ENCODE data around the gene GPR135.

The GPR135 gene

GRCh38 chr14:59465316-59466135 is at the start of gene GPR135:
TSS of gene GPR135 (minus strand) at chr14:59465380. CDS start at chr14:59465226, 154 bp downstream.
- DNase-seq (ENCODE audit: low spot score) = peak; percentile 37

DNA sequence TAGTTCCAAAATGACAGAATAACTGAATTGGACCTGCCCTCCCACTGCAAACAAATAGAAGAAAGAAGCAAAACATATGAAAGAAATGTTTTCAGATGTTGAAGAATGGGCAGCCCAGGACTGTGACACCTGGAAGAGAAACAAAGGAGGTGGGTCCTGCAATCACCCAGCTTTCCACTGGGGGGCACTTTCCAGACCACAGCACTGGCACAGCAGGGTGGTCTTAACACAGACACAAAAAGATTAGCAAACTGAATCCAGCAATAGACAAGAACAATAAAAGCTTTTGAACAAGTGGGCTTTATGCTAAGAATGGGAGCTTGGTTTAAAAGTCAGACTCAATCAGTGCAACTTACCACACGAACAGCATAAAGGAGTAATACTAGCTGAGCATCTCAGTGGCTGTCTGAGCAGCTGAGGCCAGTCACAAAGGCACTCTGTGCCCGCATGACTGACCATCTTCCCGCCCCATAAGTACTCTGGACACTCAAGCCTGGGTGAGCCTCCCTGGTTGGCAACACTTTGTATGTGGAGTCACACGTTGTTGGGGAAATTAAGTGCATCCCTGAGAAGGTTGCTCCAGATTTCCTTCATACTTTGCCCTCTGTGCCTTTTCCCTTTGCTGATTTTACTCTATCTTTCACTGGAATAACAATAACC is 46.9 kb upstream of the GPR135 start:
- no peak for DNase-seq (ENCODE audit: low spot score)

DNA sequence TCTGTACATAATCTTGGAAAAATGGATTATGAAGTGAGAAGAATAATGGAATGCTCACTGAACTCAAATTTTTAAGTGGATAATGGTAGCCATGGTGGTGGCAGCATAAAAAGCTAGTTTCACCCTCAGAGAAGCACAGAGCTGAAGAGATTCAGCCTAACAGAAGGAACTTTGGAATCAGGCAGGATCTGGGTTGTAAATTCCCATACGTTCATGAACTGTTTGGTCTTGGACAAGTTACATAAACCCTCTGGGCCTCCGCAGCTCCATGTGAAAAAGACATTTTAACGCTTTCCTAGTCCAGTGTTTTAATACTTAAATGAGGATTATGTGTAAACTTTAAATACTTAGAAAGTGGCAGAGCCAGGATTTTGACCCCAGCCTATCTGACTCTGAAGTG is 45.8 kb upstream of the GPR135 start:
- no peak for DNase-seq (ENCODE audit: low spot score)

DNA sequence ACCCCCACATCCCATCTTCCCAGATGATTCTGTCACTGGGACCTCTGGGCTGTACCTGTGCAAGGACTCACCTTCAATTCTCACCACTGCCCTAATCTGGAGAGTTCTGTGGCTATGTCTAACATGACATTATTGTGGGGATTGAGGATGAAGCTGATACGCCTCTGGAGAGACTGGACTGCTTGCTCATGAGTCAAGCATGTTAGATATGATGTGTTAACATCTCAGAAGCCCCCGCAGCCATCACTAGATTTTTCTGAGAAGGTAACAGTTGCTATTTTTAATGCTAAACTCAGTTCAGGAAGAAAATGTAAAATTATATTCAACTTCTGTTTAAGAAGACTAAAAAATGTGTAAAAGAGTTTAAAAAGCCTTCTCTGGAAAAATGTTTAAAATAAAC is 44.8 kb upstream of the GPR135 start:
- no peak for DNase-seq (ENCODE audit: low spot score)

- no peak for DNase-seq (ENCODE audit: low spot score)
Observed at GRCh38 chr14:59509101-59509500, 43.9 kb upstream of the GPR135 start.

GRCh38 chr14:59507752-59508103 is 42.5 kb upstream of the GPR135 start:
- DNase-seq (ENCODE audit: low spot score) = no peak

DNA sequence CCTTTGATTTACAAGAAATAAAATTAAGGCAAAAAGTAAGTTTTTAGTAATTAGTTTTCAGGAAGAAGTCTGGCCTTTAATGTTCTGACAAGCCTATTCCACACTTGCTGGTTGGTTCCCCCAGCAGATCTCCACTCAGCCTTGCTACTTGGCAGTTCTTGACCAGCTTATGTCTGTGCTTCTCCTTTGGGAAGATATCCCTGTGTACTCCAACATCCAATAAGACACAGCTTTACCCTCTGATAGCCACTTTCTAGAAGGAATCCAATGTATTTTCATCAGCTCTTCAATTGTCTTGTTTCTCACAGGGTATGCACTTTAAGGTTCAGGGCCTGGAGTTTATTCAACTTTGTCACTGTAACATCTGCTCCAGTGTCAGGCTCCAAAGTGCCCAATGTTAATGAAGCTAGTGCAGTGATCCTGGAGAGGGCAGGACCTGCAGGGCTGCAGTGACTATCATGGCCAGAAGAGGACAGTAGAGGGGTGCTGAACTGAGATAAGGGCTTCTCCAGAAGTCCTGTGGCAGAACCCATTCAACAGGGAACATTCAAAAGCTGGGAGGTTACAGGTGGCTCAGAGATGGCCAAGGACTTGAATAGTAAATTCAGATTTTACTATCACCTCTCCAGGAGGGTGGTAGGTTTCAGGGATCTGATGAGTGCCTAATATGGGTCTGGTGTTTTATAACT is 42.0 kb upstream of the GPR135 start:
- DNase-seq (ENCODE audit: low spot score) = peak; percentile 32

- no peak for DNase-seq (ENCODE audit: low spot score)
Observed at GRCh38 chr14:59503256-59503655, 38.1 kb upstream of the GPR135 start.

DNA sequence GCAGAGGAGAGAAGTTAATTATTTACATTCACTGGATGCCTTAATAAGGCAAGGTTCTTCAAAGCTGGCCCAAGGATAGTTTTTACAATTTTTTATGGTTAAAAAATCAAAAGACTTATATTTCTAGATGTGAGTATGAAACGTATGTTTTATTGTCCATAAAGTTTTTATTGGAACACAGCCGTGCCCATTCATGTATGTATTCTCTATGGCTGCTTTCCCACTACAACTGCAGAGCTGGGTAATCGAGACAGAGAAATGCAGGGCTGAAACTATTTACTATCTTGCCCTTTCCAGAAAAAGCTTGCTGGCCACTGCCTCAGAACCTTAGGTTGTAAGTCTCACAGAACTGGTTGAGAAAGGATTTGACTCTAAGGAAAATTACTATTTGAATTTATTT is 35.6 kb upstream of the GPR135 start:
- DNase-seq (ENCODE audit: low spot score) = no peak

- DNase-seq (ENCODE audit: low spot score) = no peak
Observed at GRCh38 chr14:59492384-59492783, 27.2 kb upstream of the GPR135 start.

GRCh38 chr14:59490756-59491155 is 25.6 kb upstream of the GPR135 start:
- no peak for DNase-seq (ENCODE audit: low spot score)

GRCh38 chr14:59484639-59485175 is 19.5 kb upstream of the GPR135 start:
- DNase-seq (ENCODE audit: low spot score) = no peak

DNA sequence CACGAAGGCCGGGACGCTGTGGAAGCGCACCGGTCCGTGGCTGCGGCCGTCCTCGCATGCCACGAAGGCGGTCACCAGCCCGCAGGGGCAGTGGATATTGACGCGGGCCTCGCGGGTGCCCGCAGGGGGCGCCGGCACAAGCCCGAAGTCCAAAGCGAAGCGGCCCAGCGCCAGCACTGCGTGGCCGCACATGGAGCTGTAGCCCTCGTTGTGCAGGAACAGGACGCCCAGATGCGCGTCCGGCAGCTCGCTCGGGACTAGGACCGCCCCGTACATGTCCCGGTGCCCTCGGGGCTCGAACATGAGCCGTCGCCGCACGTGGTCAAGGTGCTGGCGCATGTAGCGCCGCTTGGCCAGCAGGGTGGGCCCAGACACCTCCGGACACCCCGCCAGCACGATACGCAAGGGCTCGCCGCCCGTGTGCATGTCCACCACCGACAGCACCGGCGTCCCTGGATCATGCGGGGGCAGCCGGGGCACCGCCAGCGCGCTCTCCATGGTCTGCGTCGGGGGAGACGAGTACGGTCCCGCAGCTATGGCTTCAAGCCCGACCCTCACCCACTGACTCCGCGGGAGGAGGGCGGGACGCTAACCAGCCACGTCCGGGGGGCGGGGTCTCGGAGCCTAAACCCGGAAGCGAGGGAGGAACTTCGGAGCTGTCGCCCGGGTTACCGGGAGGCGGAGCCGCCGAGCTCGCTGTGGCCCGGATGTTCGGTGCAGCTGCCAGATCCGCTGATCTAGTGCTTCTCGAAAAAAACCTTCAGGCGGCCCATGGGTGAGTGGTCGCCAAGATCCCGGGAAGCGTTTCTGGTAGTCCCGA is 18.8 kb upstream of the GPR135 start, which contains the start of the genes JKAMP and L3HYPDH:
Gene JKAMP (plus strand): TSS at position 699 of the 820 bp plus-strand sequence. CDS start 73 bp downstream, at position 772.
Gene L3HYPDH (minus strand): TSS at position 590 of the 820 bp plus-strand sequence. CDS start 92 bp downstream, at position 498.
- peak; percentile 95 for DNase-seq (ENCODE audit: low spot score)

- DNase-seq (ENCODE audit: low spot score) = no peak
Observed at GRCh38 chr14:59483363-59483762, 18.2 kb upstream of the GPR135 start.

- DNase-seq (ENCODE audit: low spot score) = peak; percentile 30
Observed at GRCh38 chr14:59482541-59483331, 17.6 kb upstream of the GPR135 start.

DNA sequence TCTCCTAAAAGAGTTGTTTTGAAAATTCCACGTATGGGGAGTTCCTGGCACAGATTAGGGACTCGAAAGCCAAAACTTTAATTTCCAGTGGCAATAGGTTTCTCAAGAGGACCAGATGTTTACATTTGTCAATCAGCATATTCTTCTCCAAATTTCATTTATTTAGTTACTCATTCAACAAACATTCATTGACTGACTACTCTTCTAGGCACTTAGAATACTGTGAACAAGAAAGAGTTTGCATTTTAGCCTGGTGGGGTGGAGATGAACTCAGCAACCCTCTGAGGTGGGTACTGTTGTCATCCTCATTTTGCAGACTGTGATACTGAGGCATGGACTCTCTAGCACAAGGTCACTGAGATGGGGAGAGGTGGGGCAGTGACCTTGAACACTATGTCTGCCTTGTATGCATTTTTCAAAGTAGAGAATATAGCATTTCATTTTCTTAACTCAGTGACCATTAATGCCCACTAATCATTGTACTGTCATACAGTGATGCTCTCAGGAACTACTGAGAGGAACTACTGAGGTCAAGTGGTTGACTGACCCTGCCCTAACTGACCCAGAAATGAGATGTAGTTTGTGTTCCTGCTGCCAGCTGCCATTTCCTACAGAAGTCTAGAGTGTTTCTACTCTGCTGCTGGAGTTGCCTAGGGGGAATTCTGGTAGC is 16.8 kb upstream of the GPR135 start:
- DNase-seq (ENCODE audit: low spot score) = no peak

DNA sequence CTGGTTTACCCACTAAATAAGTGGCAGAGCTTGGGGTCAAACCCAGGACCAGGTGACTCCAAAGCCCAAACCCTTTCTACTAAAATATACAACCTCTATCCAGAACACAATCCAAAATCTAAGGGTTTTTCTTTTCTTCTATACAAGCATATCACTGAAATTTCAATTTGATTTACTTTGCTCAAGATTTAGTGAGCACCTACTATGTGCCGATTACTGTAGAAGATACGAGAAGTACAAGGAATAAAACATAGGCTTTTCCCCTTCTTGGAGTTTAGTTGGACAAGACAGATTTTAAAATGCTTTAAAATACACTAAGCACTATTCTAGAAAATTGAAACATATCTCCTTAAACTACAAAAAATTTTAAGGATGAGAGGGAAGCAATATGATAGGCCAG is 16.2 kb upstream of the GPR135 start:
- no peak for DNase-seq (ENCODE audit: low spot score)

DNA sequence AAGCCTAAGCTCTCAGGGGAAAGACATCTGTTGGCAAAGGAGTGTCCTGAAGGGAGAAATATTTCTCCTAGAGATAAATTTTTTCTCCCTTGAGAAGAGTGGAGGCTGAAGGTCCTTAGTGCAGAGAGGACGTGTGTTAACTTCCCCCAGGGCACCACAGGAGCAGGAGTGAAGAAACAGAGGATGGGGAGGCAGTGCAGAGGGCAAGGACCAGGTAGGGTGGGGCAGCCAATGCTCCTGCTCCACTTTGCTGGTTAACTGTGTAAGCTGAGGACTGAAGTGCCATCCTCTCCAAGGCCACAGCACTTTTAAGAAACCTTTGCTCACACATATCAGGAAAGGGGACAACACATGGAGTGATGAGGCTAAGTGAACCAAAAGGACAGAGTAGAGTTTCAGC is 15.0 kb upstream of the GPR135 start:
- no peak for DNase-seq (ENCODE audit: low spot score)

GRCh38 chr14:59478540-59478939 is 13.4 kb upstream of the GPR135 start:
- no peak for DNase-seq (ENCODE audit: low spot score)

GRCh38 chr14:59475709-59476108 is 10.5 kb upstream of the GPR135 start:
- no peak for DNase-seq (ENCODE audit: low spot score)
